K562 (cell line): ENCODE data around the gene NOC4L.

Experiments
- BMI1 ChIP-seq: fragments of 150-350 bp; IDR thresholded peaks from 2 replicates; pipeline ENCODE4 v1.6.1; 2014; ENCODE audit warnings: low read length
- CBX3 ChIP-seq, 2 experiments: IDR thresholded peaks; 1 replicate in 1 of 2; 2 replicates in 1 of 2; pipeline ENCODE4 v1.6.1; 2012; ENCODE audit warnings: inconsistent platforms in 2 of 2, low read length in 2 of 2, borderline replicate concordance in 1 of 2, control low read depth in 1 of 2
- EZH2 ChIP-seq: IDR thresholded peaks from 2 replicates; pipeline ENCODE4 v1.6.1; 2012; ENCODE audit warnings: low read depth, mild to moderate bottlenecking, inconsistent platforms, low read length, borderline replicate concordance
- FOXJ3 ChIP-seq: sonication (generic); formaldehyde crosslinking; IDR thresholded peaks from 2 replicates; pipeline ENCODE4 v1.4.0; 2020; ENCODE audit warnings: mild to moderate bottlenecking, missing genetic modification reagents
- HDAC6 ChIP-seq: IDR thresholded peaks from 2 replicates; pipeline ENCODE4 v1.6.1; 2012; ENCODE audit warnings: low read depth, mild to moderate bottlenecking, control low read depth, inconsistent platforms, low read length, moderate library complexity
- MAZ ChIP-seq, 2 experiments: fragments of 450-650 bp in 1 of 2; sonication (generic) in 1 of 2; formaldehyde crosslinking; IDR thresholded peaks in 1 of 2; conservative IDR thresholded peaks in 1 of 2; 2 replicates each; pipeline versions ENCODE4 v1.4.0 to v1.5.0; 2020; ENCODE audit warnings: mild to moderate bottlenecking in 1 of 2, missing genetic modification reagents in 1 of 2
- MEF2A ChIP-seq: IDR thresholded peaks from 2 replicates; pipeline ENCODE4 v1.6.1; 2011; ENCODE audit warnings: low read depth, mild to moderate bottlenecking, low read length, moderate library complexity; ENCODE audit not compliant: control insufficient read depth
- RBM15 ChIP-seq: fragments of 200-400 bp; formaldehyde crosslinking; IDR thresholded peaks from 2 replicates; pipeline ENCODE4 v1.6.1; 2018; ENCODE audit warnings: mild to moderate bottlenecking, low read length, moderate library complexity; ENCODE audit not compliant: insufficient read depth
- SMAD1 ChIP-seq: fragments of 150-350 bp; IDR thresholded peaks from 2 replicates; pipeline ENCODE4 v1.6.1; 2014; ENCODE audit warnings: low read length, low read depth; ENCODE audit not compliant: partially characterized antibody
- YBX1 ChIP-seq: fragments of 450-650 bp; IDR thresholded peaks from 2 replicates; pipeline ENCODE4 v1.7.1; 2016; ENCODE audit warnings: mild to moderate bottlenecking
- TF ChIP-seq, protein P1 (sequence below), 3 experiments: IDR thresholded peaks in 2 of 3; conservative IDR thresholded peaks in 1 of 3; 2 replicates each; pipeline ENCODE4 v1.5.1; 2011 to 2012; ENCODE audit warnings: low read length in 3 of 3, mild to moderate bottlenecking in 3 of 3, control low read depth in 2 of 3, improper control_type of control experiment in 1 of 3, inconsistent platforms in 1 of 3, low read depth in 1 of 3, mixed read lengths in 1 of 3, moderate library complexity in 1 of 3; ENCODE audit not compliant: insufficient read depth in 2 of 3

DNA sequence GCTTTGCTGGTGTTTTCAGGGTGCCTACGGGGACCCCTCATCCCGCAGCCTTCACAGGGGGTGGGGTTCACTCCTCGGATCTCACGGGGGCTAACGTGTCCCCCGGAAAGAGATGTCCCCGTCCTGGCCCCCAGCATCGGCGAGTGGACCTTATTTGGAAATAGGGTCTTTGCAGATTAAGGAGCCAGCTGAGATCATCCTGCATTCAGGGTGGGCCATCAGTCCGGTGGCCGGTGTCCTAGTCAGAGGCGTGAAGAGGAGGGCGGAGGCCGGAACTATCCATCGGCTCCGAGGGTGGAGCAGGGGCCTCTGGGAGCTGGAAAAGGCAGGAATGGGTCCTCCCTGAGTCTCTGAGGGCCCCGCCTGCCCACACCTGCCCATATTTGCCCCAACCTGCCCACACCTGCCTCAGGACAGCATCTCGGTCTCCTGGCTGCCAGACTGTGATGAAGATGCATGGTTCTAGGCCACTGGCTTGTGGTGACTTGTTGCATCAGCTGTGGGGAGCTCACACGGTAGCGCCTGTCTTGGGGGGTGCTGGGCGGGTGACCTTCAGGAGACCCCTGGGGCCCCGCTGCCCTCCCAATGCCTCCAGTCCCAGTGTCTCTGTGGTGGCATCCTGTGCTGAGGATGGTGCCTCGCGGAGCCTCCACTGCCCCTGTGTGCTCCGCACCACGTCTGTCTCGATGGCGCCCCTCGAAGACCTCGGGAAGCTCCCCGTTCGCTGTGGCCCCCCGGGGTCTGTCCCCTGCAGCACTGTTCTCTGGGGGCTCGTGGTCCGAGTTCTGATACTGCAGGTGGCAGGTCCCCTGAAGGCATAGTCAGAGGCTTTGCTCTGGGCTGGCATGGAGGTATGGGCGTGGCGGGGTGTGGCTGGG, 14.7 kb downstream of the NOC4L start:
- TF ChIP-seq EZH2 (no peak), MAZ (CRISPR knock-in tag; conservative IDR thresholded peaks at IDR 0.05 in 1 of 2, IDR thresholded peaks at IDR 0.05 in 1 of 2) (no peak), FOXJ3 (no peak), HDAC6 (no peak), YBX1 (no peak), BMI1 (no peak), CBX3 (IDR thresholded peaks at IDR 0.05; ENCODE audit: borderline replicate concordance in 1 of 2, low read length in 2 of 2) (no peak), MEF2A (no peak), SMAD1 (no peak), RBM15 (no peak)
- TF ChIP-seq, protein P1, sequence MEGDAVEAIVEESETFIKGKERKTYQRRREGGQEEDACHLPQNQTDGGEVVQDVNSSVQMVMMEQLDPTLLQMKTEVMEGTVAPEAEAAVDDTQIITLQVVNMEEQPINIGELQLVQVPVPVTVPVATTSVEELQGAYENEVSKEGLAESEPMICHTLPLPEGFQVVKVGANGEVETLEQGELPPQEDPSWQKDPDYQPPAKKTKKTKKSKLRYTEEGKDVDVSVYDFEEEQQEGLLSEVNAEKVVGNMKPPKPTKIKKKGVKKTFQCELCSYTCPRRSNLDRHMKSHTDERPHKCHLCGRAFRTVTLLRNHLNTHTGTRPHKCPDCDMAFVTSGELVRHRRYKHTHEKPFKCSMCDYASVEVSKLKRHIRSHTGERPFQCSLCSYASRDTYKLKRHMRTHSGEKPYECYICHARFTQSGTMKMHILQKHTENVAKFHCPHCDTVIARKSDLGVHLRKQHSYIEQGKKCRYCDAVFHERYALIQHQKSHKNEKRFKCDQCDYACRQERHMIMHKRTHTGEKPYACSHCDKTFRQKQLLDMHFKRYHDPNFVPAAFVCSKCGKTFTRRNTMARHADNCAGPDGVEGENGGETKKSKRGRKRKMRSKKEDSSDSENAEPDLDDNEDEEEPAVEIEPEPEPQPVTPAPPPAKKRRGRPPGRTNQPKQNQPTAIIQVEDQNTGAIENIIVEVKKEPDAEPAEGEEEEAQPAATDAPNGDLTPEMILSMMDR (IDR thresholded peaks at IDR 0.05 in 2 of 3, conservative IDR thresholded peaks at IDR 0.05 in 1 of 3; ENCODE audit: insufficient read depth in 2 of 3, low read depth in 1 of 3, low read length in 3 of 3): no peak
